HepG2 (cell line): Measurements from ENCODE around the gene WHAMM. TPM values are rescaled to one million over a fixed set of nuclear protein-coding genes. Genes with fewer than 3 reads are reported as not detected.

Experiments
- ETV6 ChIP-seq: sonication (generic); formaldehyde crosslinking; conservative IDR thresholded peaks from 2 replicates; pipeline ENCODE4 v1.4.0; 2020; ENCODE audit warnings: missing genetic modification reagents
- HNRNPLL ChIP-seq: fragments of 200-400 bp; formaldehyde crosslinking; IDR thresholded peaks from 2 replicates; pipeline ENCODE4 v1.6.1; 2017; ENCODE audit warnings: mild to moderate bottlenecking, low read depth, low read length; ENCODE audit not compliant: poor library complexity, severe bottlenecking
- KLF16 ChIP-seq, 2 experiments: sonication (generic) in 1 of 2; formaldehyde crosslinking in 1 of 2; IDR thresholded peaks; 2 replicates each; pipeline versions ENCODE4 v1.6.1 to v1.8.0; 2016 to 2023; ENCODE audit warnings: missing genetic modification reagents in 2 of 2, missing compliant biosample characterization in 1 of 2
- PATZ1 ChIP-seq: sonication (generic); formaldehyde crosslinking; IDR thresholded peaks from 2 replicates; pipeline ENCODE4 v1.4.0; 2020; ENCODE audit warnings: missing genetic modification reagents
- POLR2G ChIP-seq: fragments of 200-400 bp; formaldehyde crosslinking; IDR thresholded peaks from 2 replicates; pipeline ENCODE4 v1.6.1; 2018; ENCODE audit warnings: mild to moderate bottlenecking, low read depth, low read length, moderate library complexity
- REXO4 ChIP-seq: sonication (generic); formaldehyde crosslinking; IDR thresholded peaks from 2 replicates; pipeline ENCODE4 v1.8.0; 2022; ENCODE audit warnings: missing genetic modification reagents, mild to moderate bottlenecking, borderline replicate concordance
- SP5 ChIP-seq: IDR thresholded peaks from 2 replicates; pipeline ENCODE4 v1.6.1; 2016; ENCODE audit warnings: low read depth, borderline replicate concordance
- SRSF4 ChIP-seq: fragments of 200-400 bp; formaldehyde crosslinking; IDR thresholded peaks from one replicate; pipeline ENCODE4 v1.6.1; 2018; ENCODE audit warnings: mild to moderate bottlenecking, low read depth, low read length, moderate library complexity; ENCODE audit not compliant: poor library complexity, severe bottlenecking
- TCF7 ChIP-seq: sonication (generic); IDR thresholded peaks from 2 replicates; pipeline ENCODE4 v1.6.1; 2016; ENCODE audit warnings: antibody characterized with exemption, low read depth
- THAP8 ChIP-seq: sonication (generic); formaldehyde crosslinking; IDR thresholded peaks from 2 replicates; pipeline ENCODE4 v1.5.1; 2020; ENCODE audit warnings: missing genetic modification reagents, mild to moderate bottlenecking, borderline replicate concordance
- ZBTB7B ChIP-seq: sonication (generic); formaldehyde crosslinking; IDR thresholded peaks from 2 replicates; pipeline ENCODE4 v1.4.0; 2020; ENCODE audit warnings: missing genetic modification reagents
- ZNF605 ChIP-seq: sonication (generic); formaldehyde crosslinking; IDR thresholded peaks from 2 replicates; pipeline ENCODE4 v1.8.0; 2022; ENCODE audit warnings: mild to moderate bottlenecking, missing genetic modification reagents
- ZNF607 ChIP-seq: sonication (generic); formaldehyde crosslinking; IDR thresholded peaks from 2 replicates; pipeline ENCODE4 v1.5.1; 2020; ENCODE audit warnings: missing genetic modification reagents, mild to moderate bottlenecking, borderline replicate concordance
- ZNF614 ChIP-seq: IDR thresholded peaks from 2 replicates; pipeline ENCODE4 v1.6.1; 2018; ENCODE audit warnings: missing biosample characterization, missing genetic modification reagents, inconsistent platforms, borderline replicate concordance
- ZNF713 ChIP-seq: sonication (generic); formaldehyde crosslinking; IDR thresholded peaks from 2 replicates; pipeline ENCODE4 v1.4.0; 2020; ENCODE audit warnings: mild to moderate bottlenecking, missing genetic modification reagents
- polyA plus RNA-seq, 8 experiments: library from polyadenylated mRNA; depleted of rRNA in 3 of 8; stranded (reverse) in 7 of 8; unstranded in 1 of 8; fragments of >200 nt; fragmentation: Illumina TruSeq in 4 of 8; extraction: Trizol in 4 of 8; gene quantifications; 2 replicates each; pipeline versions ENCODE4 v1.2.1 to v1.2.3, GENCODE V29; 2011 to 2016; ENCODE audit warnings: low read depth in 4 of 8, missing spikeins in 1 of 8, mixed read lengths in 1 of 8; ENCODE audit not compliant: insufficient read depth in 1 of 8
- total RNA-seq, 5 experiments: library from RNA; depleted of rRNA; stranded (reverse); fragments of >200 nt; fragmentation: Illumina TruSeq; extraction: Trizol; gene quantifications; 2 replicates each; pipeline ENCODE4 v1.2.3, GENCODE V29; 2016; ENCODE audit warnings: low read depth in 1 of 5
- TF ChIP-seq, protein P1 (sequence below): sonication (generic); formaldehyde crosslinking; IDR thresholded peaks from 2 replicates; pipeline ENCODE4 v1.5.1; 2020; ENCODE audit warnings: mild to moderate bottlenecking, missing genetic modification reagents, moderate library complexity
- TF ChIP-seq, protein P2 (sequence below): sonication (generic); formaldehyde crosslinking; IDR thresholded peaks from 2 replicates; pipeline ENCODE4 v1.5.1; 2020; ENCODE audit warnings: mild to moderate bottlenecking, missing genetic modification reagents

Gene WHAMM
- total and polyA plus RNA-seq, 2 of the 13 experiments (the other 11 are each of a cell fraction or from before 2014, with no cell fraction given): 2.9 to 3.0 TPM

DNA sequence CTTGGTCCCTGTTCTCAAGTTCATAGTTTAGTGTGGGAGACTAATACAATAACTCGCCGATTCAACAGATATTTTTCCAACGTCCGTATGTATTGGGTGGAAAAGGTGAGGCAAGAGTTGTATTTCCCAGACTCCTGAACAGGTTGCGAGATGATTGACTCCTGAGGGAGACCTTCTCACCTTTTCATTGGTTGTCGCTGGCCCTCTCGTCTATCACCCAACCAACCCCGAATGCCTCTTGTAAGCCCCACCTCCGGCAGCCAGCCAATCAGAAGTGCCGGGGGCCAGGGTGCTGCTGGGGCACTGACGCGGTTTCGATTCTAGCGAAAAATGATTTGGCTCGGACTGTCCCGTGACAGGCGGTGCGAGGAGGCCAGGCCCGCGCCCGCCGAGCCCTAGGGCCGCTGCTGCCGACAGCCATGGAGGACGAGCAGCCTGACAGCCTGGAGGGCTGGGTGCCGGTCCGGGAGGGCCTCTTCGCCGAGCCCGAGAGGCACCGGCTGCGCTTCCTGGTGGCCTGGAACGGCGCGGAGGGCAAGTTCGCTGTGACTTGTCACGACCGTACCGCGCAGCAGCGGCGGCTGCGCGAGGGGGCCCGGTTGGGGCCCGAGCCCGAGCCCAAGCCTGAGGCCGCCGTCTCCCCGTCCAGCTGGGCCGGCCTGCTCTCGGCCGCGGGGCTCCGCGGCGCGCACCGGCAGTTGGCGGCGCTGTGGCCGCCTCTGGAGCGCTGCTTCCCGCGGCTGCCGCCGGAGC lies at the start of gene WHAMM (continued):
- TF ChIP-seq, protein P1, sequence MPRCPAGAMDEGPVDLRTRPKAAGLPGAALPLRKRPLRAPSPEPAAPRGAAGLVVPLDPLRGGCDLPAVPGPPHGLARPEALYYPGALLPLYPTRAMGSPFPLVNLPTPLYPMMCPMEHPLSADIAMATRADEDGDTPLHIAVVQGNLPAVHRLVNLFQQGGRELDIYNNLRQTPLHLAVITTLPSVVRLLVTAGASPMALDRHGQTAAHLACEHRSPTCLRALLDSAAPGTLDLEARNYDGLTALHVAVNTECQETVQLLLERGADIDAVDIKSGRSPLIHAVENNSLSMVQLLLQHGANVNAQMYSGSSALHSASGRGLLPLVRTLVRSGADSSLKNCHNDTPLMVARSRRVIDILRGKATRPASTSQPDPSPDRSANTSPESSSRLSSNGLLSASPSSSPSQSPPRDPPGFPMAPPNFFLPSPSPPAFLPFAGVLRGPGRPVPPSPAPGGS: peak; percentile 64; the same call in 1 of the 2 replicates
- TF ChIP-seq, protein P2, sequence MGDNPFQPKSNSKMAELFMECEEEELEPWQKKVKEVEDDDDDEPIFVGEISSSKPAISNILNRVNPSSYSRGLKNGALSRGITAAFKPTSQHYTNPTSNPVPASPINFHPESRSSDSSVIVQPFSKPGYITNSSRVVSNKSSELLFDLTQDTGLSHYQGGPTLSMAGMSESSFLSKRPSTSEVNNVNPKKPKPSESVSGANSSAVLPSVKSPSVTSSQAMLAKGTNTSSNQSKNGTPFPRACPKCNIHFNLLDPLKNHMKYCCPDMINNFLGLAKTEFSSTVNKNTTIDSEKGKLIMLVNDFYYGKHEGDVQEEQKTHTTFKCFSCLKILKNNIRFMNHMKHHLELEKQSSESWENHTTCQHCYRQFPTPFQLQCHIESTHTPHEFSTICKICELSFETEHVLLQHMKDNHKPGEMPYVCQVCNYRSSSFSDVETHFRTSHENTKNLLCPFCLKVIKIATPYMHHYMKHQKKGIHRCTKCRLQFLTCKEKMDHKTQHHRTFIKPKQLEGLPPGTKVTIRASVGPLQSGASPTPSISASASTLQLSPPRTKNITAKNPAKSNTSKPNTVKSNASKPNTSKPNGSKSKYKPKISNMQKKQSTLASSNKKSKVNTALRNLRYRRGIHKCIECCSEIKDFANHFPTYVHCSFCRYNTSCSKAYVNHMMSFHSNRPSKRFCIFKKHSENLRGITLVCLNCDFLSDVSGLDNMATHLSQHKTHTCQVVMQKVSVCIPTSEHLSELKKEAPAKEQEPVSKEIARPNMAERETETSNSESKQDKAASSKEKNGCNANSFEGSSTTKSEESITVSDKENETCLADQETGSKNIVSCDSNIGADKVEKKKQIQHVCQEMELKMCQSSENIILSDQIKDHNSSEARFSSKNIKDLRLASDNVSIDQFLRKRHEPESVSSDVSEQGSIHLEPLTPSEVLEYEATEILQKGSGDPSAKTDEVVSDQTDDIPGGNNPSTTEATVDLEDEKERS (CRISPR knock-in tag): no peak
- no peak for TF ChIP-seq TCF7
- 0 out of 2 replicates have a peak, but pooled peaks have one; percentile 24 for TF ChIP-seq ETV6 (CRISPR knock-in tag)
- TF ChIP-seq SP5: no peak
- no peak for TF ChIP-seq ZNF713
- TF ChIP-seq POLR2G: peak; percentile 86
- TF ChIP-seq PATZ1: peak; percentile 60
- no peak for TF ChIP-seq SRSF4
- TF ChIP-seq REXO4 (CRISPR knock-in tag): no peak
- TF ChIP-seq ZNF614 (CRISPR knock-in tag): no peak
- TF ChIP-seq THAP8 (CRISPR knock-in tag): no peak
- peak in 1 of 2 experiments; percentile 57; a peak in 1 of 4 replicates for TF ChIP-seq KLF16 (CRISPR knock-in tag; IDR thresholded peaks at IDR 0.05)
- TF ChIP-seq ZNF605 (CRISPR knock-in tag): peak; percentile 61
- no peak; the same call in 1 of the 2 replicates for TF ChIP-seq ZBTB7B (CRISPR knock-in tag)
- no peak; the same call in none of the 2 replicates for TF ChIP-seq ZNF607
- TF ChIP-seq HNRNPLL: no peak
